ENCODE measurements around the gene SLC12A9.
"Not testable (repeated sequence)": the region's sequence is repeated elsewhere in the genome, so short reads cannot be mapped to it uniquely, and the experiment has no call there.

Gene SLC12A9

DNA sequence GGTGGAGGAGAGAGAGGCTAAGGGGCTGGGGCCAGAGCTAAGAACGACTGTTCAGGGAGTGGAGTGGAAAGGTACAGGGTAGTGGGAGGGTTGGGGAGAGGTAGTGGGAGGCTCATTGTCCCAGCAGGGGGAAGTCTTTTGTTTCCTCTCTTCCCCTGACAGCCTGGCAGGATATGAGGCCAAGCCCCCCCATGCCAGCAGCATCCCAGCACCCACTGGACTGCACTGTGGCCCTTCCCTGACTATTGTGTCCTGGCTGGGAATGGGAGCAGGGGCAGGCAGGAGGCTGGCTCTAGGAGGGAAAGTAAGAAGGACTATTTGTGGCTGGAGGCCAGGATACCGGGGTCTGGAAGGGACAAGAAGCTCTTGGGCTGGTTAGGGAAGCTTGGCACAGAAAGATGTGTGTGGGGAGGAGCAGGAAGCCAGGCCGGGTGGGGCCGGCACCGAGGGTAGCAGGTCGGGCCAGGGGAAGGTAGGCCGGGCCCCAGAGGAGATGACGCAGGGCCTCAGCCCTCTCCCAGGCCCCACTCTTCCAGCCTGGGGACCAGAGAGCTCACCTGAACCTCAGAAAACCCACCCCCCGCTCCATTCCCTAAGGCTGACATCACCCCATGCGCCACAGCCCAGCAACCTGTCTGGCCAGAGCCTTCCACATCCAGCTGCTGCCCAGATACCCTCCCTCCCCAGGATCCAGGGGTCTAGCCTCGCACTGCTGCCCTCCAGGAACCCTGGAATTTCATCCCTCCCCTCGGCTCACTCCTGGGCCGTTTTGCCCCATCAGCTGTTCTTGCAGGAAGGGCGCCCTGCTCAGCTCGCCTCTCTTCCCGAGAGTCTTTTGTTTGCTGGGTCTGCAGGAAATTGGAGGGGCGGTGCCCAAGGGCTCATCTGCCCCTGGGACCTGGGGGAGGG is 16.4 kb upstream of the SLC12A9 start:
- Mint-ChIP-seq H3K36me3 (peaks cover 0 to 1% of the 10 kb centered on the region in 2 donors), H3K4me1 (peaks cover 11 to 21% of the 10 kb centered on the region in 2 donors), H3K4me3 (peak overlapping the region; percentile 17 to 88), H3K27ac (peak overlapping the region; percentile 56), H3K27me3 (no peaks in the 10 kb centered on the region), H3K9me3 (no peaks in the 10 kb centered on the region)
- DNase-seq = no peak
- no peak for ATAC-seq (replicated peaks)

DNA sequence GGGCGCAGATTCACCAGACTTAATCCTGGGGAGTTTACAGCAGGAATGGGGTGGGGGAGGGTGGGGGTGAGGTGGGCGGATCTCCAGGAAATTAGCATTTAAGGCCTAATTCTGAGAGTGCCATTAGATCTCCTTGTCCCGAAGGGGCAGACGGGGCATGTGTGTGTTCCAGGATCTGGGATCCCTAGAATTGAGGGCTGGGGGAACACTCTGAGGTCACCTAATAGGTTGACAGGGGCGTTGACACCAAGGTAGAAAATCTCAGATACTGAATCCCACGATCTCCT is 15.8 kb upstream of the SLC12A9 start:
- H3K4me3 Mint-ChIP-seq = peak overlapping the region; percentile 78 to 88
- H3K9me3 Mint-ChIP-seq = no peaks in the 10 kb centered on the region
- H3K4me1 Mint-ChIP-seq = peaks cover 11 to 21% of the 10 kb centered on the region in 2 donors
- no peaks in the 10 kb centered on the region for H3K27me3 Mint-ChIP-seq
- ATAC-seq (replicated peaks) (no peak), DNase-seq (no peak)
- no peak overlapping the region for H3K27ac Mint-ChIP-seq
- peaks cover 0 to 1% of the 10 kb centered on the region in 2 donors for H3K36me3 Mint-ChIP-seq

DNA sequence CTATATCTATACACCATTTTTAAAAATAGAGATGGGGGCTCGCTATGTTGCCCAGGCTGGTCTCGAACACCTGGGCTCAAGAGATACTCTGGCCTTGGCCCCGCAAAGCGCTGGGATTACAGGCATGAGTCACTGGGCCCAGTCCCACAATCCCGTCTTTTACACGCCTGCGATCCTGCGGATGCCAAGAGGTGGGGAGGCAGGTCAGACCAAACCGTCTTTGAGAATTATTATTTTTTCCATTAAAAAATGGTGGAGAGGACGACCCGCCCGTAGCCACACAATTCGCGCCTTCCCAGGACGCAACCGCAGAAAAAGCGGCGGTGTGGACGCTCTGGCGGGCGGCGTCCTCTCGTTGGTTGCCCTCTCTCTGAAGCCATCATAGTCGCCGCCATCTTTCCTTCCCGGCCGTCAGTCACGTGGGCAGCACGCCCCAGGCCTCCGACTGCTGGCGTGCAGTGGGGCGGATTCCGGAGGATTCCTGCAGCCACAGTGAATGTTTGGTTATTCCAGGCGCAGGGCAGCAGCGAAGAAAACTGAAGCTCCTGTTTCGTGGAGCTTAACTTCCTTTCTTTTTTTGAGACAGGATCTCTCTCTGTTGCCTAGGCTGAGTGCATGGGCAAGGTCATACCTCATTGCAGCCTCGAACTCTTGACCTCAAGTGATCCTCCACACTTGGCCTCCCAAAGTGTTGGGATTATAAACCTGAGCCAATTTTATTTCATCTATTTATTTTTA is 15.2 kb upstream of the SLC12A9 start:
- peak overlapping the region; percentile 89 for H3K27ac Mint-ChIP-seq
- no peaks in the 10 kb centered on the region for H3K27me3 Mint-ChIP-seq
- H3K9me3 Mint-ChIP-seq = no peaks in the 10 kb centered on the region
- H3K4me3 Mint-ChIP-seq = peak overlapping the region; percentile 78 to 88
- H3K4me1 Mint-ChIP-seq = peaks cover 11 to 21% of the 10 kb centered on the region in 2 donors
- ATAC-seq (replicated peaks) = peak; percentile 98 to 99
- DNase-seq = peak; percentile 71
- H3K36me3 Mint-ChIP-seq = peaks cover 0 to 1% of the 10 kb centered on the region in 2 donors

DNA sequence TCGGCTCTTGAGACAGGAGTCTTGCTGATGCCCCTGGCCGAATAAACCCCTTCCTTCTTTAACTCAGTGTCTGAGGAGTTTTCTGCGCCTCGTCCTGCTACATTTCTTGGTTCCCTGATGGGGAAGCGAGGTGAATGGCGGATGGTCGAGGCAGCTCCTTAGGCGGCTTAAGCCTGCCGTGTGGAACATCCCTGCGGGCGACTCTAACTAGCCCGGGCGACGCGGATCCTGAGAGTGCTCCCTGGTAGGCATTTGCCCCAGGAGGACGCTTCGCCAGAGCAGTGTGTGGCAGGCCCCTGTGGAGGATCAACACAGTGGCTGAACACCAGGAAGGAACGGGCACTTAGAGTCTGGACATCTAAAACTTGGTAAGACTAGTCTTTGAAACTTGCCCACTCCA is 13.2 kb upstream of the SLC12A9 start:
- no peak for ATAC-seq (replicated peaks)
- no peak overlapping the region for H3K27ac Mint-ChIP-seq
- peaks cover 11 to 21% of the 10 kb centered on the region in 2 donors for H3K4me1 Mint-ChIP-seq
- H3K9me3 Mint-ChIP-seq = no peaks in the 10 kb centered on the region
- no peaks in the 10 kb centered on the region for H3K27me3 Mint-ChIP-seq
- H3K4me3 Mint-ChIP-seq = no peak overlapping the region
- DNase-seq = no peak
- H3K36me3 Mint-ChIP-seq = peaks cover 0 to 1% of the 10 kb centered on the region in 2 donors

DNA sequence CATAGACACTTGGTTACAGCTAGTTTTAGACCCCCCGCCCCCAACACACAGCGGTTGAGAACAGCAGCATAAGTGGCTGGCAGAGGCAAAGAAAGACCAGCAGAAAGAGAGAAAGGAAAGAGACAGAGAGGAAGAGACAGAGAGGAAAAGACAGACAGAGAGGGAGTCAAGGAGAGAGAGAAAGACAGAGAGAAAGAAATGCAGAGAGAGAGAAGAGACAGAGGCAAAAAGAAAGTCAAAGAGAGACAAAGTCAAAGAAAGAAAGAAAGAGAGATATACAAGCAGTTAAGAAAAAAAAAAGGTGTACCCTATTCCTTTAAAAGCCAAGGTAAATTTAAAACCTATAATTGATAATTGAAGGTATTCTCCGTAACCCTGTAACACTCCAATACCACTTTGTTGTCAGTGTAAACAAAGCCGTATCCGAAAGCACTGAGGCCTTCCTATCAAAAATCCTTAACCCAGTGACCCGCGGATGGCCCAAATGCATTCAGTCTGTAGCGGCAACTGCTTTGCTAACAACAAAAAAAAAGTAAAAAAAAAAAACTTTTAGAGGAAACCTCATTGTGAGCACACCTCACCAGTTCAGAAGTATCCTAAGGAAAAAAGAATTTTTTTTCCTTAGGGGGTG is 11.9 kb upstream of the SLC12A9 start:
- Mint-ChIP-seq H3K27ac (no peak overlapping the region), H3K4me1 (peaks cover 10 to 18% of the 10 kb centered on the region in 2 donors), H3K36me3 (peaks cover 0 to 1% of the 10 kb centered on the region in 2 donors), H3K27me3 (no peaks in the 10 kb centered on the region), H3K4me3 (no peak overlapping the region), H3K9me3 (no peaks in the 10 kb centered on the region)
- ATAC-seq (replicated peaks) (no peak), DNase-seq (no peak)

DNA sequence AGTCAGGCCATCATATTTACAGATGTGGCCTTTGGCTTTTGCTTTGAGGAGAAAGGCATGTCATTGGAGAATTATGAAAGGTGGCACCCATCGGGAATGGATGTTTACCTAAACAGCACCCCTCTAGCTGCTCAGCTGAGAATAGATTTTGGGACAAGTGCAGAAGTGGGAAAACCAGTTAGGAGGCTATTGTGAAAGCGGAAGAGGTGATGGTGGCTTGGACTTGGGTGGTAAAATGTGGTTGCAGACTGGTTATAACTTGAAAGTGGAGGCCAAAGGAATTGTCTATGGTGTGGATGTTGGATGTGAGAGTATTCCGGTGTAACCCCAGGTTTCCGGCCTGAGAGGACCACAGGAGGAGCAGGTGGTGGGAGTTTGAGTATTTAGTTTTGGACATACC is 5.2 kb upstream of the SLC12A9 start:
- no peak for ATAC-seq (replicated peaks)
- Mint-ChIP-seq H3K4me3 (no peak overlapping the region), H3K27me3 (no peaks in the 10 kb centered on the region), H3K27ac (no peak overlapping the region), H3K4me1 (peaks cover 4 to 7% of the 10 kb centered on the region in 2 donors), H3K36me3 (peaks cover 3 to 4% of the 10 kb centered on the region in 2 donors), H3K9me3 (no peaks in the 10 kb centered on the region)
- no peak for DNase-seq

DNA sequence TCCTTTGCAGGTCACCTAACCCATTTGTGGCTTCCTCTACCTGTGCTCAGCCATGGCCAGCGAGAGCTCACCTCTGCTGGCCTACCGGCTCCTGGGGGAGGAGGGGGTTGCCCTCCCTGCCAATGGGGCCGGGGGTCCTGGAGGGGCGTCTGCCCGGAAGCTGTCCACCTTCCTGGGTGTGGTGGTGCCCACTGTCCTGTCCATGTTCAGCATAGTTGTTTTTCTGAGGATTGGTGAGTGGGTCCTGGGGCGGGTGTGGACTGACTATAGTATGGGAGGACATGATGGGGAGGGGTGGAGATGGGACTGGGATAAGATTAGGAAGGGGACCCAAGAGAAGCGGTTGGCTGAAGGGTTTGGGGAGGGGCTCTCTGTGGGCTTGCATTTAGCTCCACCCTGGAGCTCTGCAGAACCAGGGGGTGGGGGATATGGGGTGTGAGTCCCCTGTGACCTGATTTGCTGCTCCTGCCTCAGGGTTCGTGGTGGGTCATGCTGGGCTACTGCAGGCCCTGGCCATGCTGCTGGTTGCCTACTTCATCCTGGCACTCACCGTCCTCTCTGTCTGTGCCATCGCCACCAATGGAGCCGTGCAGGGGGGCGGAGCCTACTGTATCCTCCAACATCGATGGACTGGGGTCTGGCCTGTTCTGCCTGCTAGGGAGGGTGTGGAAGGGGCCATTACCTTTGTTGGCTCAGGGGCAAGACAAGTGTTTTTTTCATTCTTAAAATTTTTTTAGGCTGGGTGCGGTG is 1.8 kb downstream of the SLC12A9 start:
- Mint-ChIP-seq H3K9me3 (no peaks in the 10 kb centered on the region), H3K27ac (peak overlapping the region; percentile 37)

DNA sequence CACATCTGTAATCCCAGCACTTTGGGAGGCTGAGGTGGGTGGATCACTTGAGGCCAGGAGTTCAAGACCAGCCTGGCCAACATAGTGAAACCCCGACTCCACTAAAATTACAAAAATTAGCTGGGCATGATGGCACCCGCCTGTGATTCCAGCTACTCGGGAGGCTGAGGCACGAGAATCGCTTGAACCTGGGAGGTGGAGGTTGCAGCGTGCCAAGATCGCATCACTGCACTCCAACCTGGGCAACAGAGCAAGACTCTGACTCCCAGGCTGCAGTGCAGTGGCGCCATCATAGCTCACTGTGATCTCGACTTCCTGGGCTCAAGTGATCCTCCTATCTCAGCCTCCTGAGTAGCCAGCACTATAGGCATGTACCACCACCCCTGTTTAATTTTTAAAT is 2.4 kb downstream of the SLC12A9 start:
- not testable (repeated sequence) for H3K4me3 Mint-ChIP-seq; H3K27me3 Mint-ChIP-seq; H3K27ac Mint-ChIP-seq; ATAC-seq (replicated peaks); DNase-seq; H3K9me3 Mint-ChIP-seq
- Mint-ChIP-seq H3K36me3 (peaks cover 30 to 35% of the 10 kb centered on the region in 2 donors), H3K4me1 (peaks cover 24 to 49% of the 10 kb centered on the region in 2 donors)

More for the DNA sequence above, 1.8 kb downstream of the SLC12A9 start:
- H3K27me3 Mint-ChIP-seq = no peaks in the 10 kb centered on the region
- DNase-seq (no peak), ATAC-seq (replicated peaks) (no peak)
- H3K4me1 Mint-ChIP-seq = peaks cover 22 to 44% of the 10 kb centered on the region in 2 donors
- H3K4me3 Mint-ChIP-seq = peak overlapping the region; percentile 47 to 91
- peaks cover 24 to 30% of the 10 kb centered on the region in 2 donors for H3K36me3 Mint-ChIP-seq

DNA sequence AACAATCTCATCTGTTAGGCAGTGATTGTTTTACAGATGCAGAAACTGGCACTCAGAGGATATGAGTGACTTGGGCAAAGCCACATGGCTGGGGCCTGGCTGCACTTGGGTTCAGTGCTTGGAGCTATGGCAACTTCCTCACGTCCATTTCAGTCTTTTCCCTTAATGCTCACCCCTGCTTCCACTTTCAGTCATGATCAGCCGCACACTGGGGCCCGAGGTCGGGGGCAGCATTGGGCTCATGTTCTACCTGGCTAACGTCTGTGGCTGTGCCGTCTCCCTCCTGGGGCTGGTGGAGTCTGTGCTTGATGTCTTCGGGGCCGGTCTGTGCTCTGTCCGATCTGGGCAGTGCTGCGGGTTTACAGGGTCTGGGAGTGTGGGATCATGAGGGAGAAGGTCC is 3.0 kb downstream of the SLC12A9 start:
- Mint-ChIP-seq H3K9me3 (no peaks in the 10 kb centered on the region), H3K27me3 (no peaks in the 10 kb centered on the region), H3K27ac (no peak overlapping the region), H3K36me3 (peaks cover 34 to 41% of the 10 kb centered on the region in 2 donors), H3K4me1 (peaks cover 26 to 50% of the 10 kb centered on the region in 2 donors), H3K4me3 (no peak overlapping the region)
- DNase-seq (no peak), ATAC-seq (replicated peaks) (no peak)

DNA sequence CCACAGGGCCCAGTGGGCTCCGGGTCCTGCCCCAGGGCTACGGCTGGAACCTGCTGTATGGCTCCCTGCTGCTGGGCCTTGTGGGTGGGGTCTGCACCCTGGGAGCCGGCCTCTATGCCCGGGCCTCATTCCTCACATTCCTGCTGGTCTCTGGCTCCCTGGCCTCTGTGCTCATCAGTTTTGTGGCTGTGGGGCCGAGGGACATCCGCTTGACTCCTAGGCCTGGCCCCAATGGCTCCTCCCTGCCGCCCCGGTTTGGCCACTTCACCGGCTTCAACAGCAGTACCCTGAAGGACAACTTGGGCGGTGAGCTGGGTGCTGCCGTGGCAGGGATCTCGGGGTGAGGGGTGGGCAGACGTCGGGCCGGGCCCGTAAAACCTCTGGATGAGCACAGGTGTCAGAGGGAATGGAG is 4.4 kb downstream of the SLC12A9 start:
- H3K9me3 Mint-ChIP-seq = no peaks in the 10 kb centered on the region
- H3K36me3 Mint-ChIP-seq = peaks cover 40 to 48% of the 10 kb centered on the region in 2 donors
- DNase-seq (no peak), ATAC-seq (replicated peaks) (no peak)
- no peaks in the 10 kb centered on the region for H3K27me3 Mint-ChIP-seq
- H3K4me3 Mint-ChIP-seq = no peak overlapping the region
- H3K27ac Mint-ChIP-seq = no peak overlapping the region
- H3K4me1 Mint-ChIP-seq = peaks cover 24 to 48% of the 10 kb centered on the region in 2 donors

DNA sequence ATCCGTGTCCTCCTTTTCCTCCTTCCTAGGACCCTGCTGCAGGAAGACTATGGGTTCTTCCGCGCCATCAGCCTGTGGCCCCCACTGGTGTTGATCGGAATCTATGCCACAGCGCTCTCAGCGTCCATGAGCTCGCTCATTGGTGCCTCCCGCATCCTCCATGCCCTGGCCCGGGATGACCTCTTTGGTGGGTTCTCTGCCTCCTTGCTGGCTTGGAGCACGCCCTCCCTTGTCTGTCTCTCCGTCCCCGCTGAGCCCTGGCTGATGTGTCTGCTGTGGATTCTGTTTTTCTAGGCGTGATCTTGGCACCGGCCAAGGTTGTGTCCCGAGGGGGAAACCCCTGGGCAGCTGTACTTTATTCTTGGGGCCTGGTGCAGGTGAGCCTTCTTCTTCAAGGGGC is 7.3 kb downstream of the SLC12A9 start:
- H3K9me3 Mint-ChIP-seq = no peaks in the 10 kb centered on the region
- H3K4me3 Mint-ChIP-seq = no peak overlapping the region
- H3K36me3 Mint-ChIP-seq = peaks cover 51 to 66% of the 10 kb centered on the region in 2 donors
- no peak overlapping the region for H3K27ac Mint-ChIP-seq
- ATAC-seq (replicated peaks) = no peak
- no peak for DNase-seq
- H3K4me1 Mint-ChIP-seq = peaks cover 11 to 20% of the 10 kb centered on the region in 2 donors
- H3K27me3 Mint-ChIP-seq = no peaks in the 10 kb centered on the region

DNA sequence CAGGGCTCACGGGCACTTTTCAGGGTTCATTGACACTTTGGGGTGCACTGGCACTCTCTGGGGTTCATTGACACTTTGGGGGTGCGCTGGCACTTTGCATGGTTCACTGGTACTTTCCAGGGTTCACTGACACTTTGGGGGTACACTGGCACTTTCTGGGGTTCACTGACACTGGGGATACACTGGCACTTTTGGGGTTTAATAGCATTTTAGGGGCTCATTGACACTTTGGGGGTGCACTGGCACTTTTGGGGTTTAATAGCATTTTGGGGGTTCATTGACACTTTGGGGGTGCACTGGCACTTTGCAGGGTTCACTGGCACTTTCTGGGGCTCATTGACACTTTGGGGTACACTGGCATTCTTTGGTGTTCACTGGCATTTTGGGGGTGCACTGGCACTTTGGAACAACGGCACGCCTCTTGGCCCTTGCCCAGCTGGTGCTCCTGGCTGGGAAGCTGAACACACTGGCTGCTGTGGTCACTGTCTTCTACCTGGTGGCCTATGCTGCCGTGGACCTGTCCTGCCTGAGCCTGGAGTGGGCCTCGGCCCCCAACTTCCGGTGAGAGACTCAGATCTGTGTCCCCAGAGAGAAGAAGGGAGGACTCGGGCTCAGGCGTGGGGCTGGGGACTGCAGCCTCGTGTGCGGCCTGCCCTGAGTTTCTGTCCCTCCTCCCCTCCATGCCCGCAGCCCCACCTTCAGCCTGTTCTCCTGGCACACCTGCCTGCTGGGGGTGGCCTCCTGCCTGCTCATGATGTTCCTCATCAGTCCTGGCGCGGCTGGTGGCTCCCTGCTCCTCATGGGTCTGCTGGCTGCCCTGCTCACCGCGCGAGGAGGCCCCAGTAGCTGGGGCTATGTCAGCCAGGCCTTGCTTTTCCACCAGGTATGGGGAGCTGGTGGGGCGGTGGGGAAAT is 8.4 kb downstream of the SLC12A9 start:
- ATAC-seq (replicated peaks) = no peak

DNA sequence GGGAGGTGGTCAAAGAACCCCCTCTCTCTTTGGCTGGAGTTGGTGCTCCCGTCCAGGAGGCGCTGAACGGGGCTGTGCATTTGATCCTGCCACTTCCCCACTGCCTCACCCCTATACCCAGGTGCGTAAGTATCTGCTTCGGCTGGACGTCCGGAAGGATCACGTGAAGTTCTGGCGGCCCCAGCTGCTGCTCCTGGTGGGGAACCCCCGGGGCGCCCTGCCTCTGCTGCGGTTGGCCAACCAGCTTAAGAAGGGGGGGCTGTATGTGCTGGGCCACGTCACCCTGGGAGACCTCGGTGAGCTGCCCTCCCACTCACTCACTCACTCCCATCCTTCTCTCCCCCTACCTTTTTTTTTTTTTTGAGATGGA is 9.1 kb downstream of the SLC12A9 start:
- H3K4me1 Mint-ChIP-seq = peaks cover 8 to 25% of the 10 kb centered on the region in 2 donors
- no peak overlapping the region for H3K4me3 Mint-ChIP-seq
- no peak for ATAC-seq (replicated peaks)
- H3K36me3 Mint-ChIP-seq = peaks cover 43 to 56% of the 10 kb centered on the region in 2 donors
- no peak overlapping the region for H3K27ac Mint-ChIP-seq
- no peaks in the 10 kb centered on the region for H3K9me3 Mint-ChIP-seq
- no peak for DNase-seq
- no peaks in the 10 kb centered on the region for H3K27me3 Mint-ChIP-seq

More for the DNA sequence above, 8.4 kb downstream of the SLC12A9 start:
- H3K4me3 Mint-ChIP-seq = no peak overlapping the region
- no peak for DNase-seq
- H3K4me1 Mint-ChIP-seq = peaks cover 6 to 19% of the 10 kb centered on the region in 2 donors
- no peaks in the 10 kb centered on the region for H3K9me3 Mint-ChIP-seq
- no peak overlapping the region for H3K27ac Mint-ChIP-seq
- peaks cover 43 to 57% of the 10 kb centered on the region in 2 donors for H3K36me3 Mint-ChIP-seq
- no peaks in the 10 kb centered on the region for H3K27me3 Mint-ChIP-seq
